ENCODE results near the gene FAM43A.
A peak's percentile ranks its signal among the peaks of the same experiment; 100 is the strongest.

FAM43A gene

GRCh38 chr3:194647747-194648146, 37.9 kb upstream of the FAM43A start:
- Histone ChIP-seq H3K27me3 (replicated peaks in 2 of 5; ENCODE audit: control insufficient read depth in 4 of 5, insufficient read depth in 5 of 5, low read length in 4 of 5) (no peaks in the 10 kb centered on the region), H3K9me3 (ENCODE audit: control extremely low read depth in 1 of 5, control insufficient read depth in 4 of 5, insufficient read depth in 2 of 5, low read depth in 1 of 5, low read length in 4 of 5) (no peaks in the 10 kb centered on the region), H3K36me3 (ENCODE audit: control insufficient read depth in 4 of 4, insufficient read depth in 4 of 4, low read length in 3 of 4) (peaks cover 43 to 84% (median 62%) of the 10 kb centered on the region in 4 experiments), H3K27ac (ENCODE audit: insufficient read depth in 1 of 2, low read depth in 1 of 2, low read length in 2 of 2, poor library complexity in 1 of 2, severe bottlenecking in 2 of 2) (no peak overlapping the region), H3K4me1 (ENCODE audit: control extremely low read depth in 1 of 4, control insufficient read depth in 4 of 4, insufficient read depth in 4 of 4, low read length in 3 of 4) (no peaks in the 10 kb centered on the region), H3K4me3 (ENCODE audit: control insufficient read depth in 1 of 7, extremely low read depth in 1 of 7, insufficient read depth in 4 of 7, low read depth in 2 of 7, low read length in 6 of 7) (no peak overlapping the region)
- CTCF ChIA-PET = interaction anchor here (1.3 to 3.0 kb wide), 5 partner anchors 8 to 35 kb away, joined by 3 to 13 read pairs (median 5); partner anchors contain the start of gene LSG1
- no CpG with 5 or more reads among the region's 3 CpGs for WGBS (ENCODE audit: insufficient coverage)
- POLR2A ChIA-PET = no interaction called here
- DNase-seq = no peak

- ChIA-PET CTCF (interaction anchor here (1.3 kb wide), 1 partner anchor 15 kb away, joined by 3 read pairs; no protein-coding TSS in a partner anchor), POLR2A (no interaction called here)
- H3K27ac ChIP-seq (ENCODE audit: insufficient read depth in 1 of 2, low read depth in 1 of 2, low read length in 2 of 2, poor library complexity in 1 of 2, severe bottlenecking in 2 of 2) = no peak overlapping the region
- H3K4me1 ChIP-seq (ENCODE audit: control extremely low read depth in 1 of 4, control insufficient read depth in 4 of 4, insufficient read depth in 4 of 4, low read length in 3 of 4) = peaks cover 5 to 16% (median 13%) of the 10 kb centered on the region in 4 experiments
- 98% methylated on average over 5 of the region's 5 CpGs for WGBS (ENCODE audit: insufficient coverage)
- peaks cover 31 to 71% (median 44%) of the 10 kb centered on the region in 4 experiments for H3K36me3 ChIP-seq (ENCODE audit: control insufficient read depth in 4 of 4, insufficient read depth in 4 of 4, low read length in 3 of 4)
- H3K9me3 ChIP-seq (ENCODE audit: control extremely low read depth in 1 of 5, control insufficient read depth in 4 of 5, insufficient read depth in 2 of 5, low read depth in 1 of 5, low read length in 4 of 5) = no peaks in the 10 kb centered on the region
- no peaks in the 10 kb centered on the region for H3K27me3 ChIP-seq (replicated peaks in 2 of 5; ENCODE audit: control insufficient read depth in 4 of 5, insufficient read depth in 5 of 5, low read length in 4 of 5)
- DNase-seq = no peak
- H3K4me3 ChIP-seq (ENCODE audit: control insufficient read depth in 1 of 7, extremely low read depth in 1 of 7, insufficient read depth in 4 of 7, low read depth in 2 of 7, low read length in 6 of 7) = no peak overlapping the region
Observed at GRCh38 chr3:194654443-194654842, 31.2 kb upstream of the FAM43A start.

GRCh38 chr3:194657439-194657838, 28.2 kb upstream of the FAM43A start:
- Histone ChIP-seq H3K9me3 (ENCODE audit: control extremely low read depth in 1 of 5, control insufficient read depth in 4 of 5, insufficient read depth in 2 of 5, low read depth in 1 of 5, low read length in 4 of 5) (no peaks in the 10 kb centered on the region), H3K27me3 (replicated peaks in 2 of 5; ENCODE audit: control insufficient read depth in 4 of 5, insufficient read depth in 5 of 5, low read length in 4 of 5) (no peaks in the 10 kb centered on the region), H3K4me1 (ENCODE audit: control extremely low read depth in 1 of 4, control insufficient read depth in 4 of 4, insufficient read depth in 4 of 4, low read length in 3 of 4) (peaks cover 21 to 44% (median 35%) of the 10 kb centered on the region in 4 experiments), H3K36me3 (ENCODE audit: control insufficient read depth in 4 of 4, insufficient read depth in 4 of 4, low read length in 3 of 4) (peaks cover 14 to 63% (median 27%) of the 10 kb centered on the region in 4 experiments), H3K27ac (ENCODE audit: insufficient read depth in 1 of 2, low read depth in 1 of 2, low read length in 2 of 2, poor library complexity in 1 of 2, severe bottlenecking in 2 of 2) (no peak overlapping the region), H3K4me3 (ENCODE audit: control insufficient read depth in 1 of 7, extremely low read depth in 1 of 7, insufficient read depth in 4 of 7, low read depth in 2 of 7, low read length in 6 of 7) (no peak overlapping the region)
- 81% methylated on average over 6 of the region's 7 CpGs for WGBS (ENCODE audit: insufficient coverage)
- no peak for DNase-seq
- CTCF ChIA-PET = interaction anchor here (0.6 to 7.4 kb wide), 2 partner anchors 14 to 180 kb away, joined by 4 to 43 read pairs; partner anchors contain the start of gene LSG1
- POLR2A ChIA-PET = no interaction called here

GRCh38 chr3:194658477-194659242, 27.0 kb upstream of the FAM43A start:
- peak overlapping the region in 1 of 7 experiments; percentile 14 for H3K4me3 ChIP-seq (ENCODE audit: control insufficient read depth in 1 of 7, extremely low read depth in 1 of 7, insufficient read depth in 4 of 7, low read depth in 2 of 7, low read length in 6 of 7)
- 69% methylated on average over 3 of the region's 5 CpGs for WGBS (ENCODE audit: insufficient coverage)
- DNase-seq = peak in 2 of 3 donors; percentile 14 to 26
- ChIA-PET POLR2A (no interaction called here), CTCF (interaction anchor here (7.4 kb wide), 1 partner anchor 13 kb away, joined by 43 read pairs; the partner anchor contains the start of gene LSG1)
- peaks cover 21 to 53% (median 39%) of the 10 kb centered on the region in 4 experiments for H3K4me1 ChIP-seq (ENCODE audit: control extremely low read depth in 1 of 4, control insufficient read depth in 4 of 4, insufficient read depth in 4 of 4, low read length in 3 of 4)
- no peaks in the 10 kb centered on the region for H3K27me3 ChIP-seq (replicated peaks in 2 of 5; ENCODE audit: control insufficient read depth in 4 of 5, insufficient read depth in 5 of 5, low read length in 4 of 5)
- H3K27ac ChIP-seq (ENCODE audit: insufficient read depth in 1 of 2, low read depth in 1 of 2, low read length in 2 of 2, poor library complexity in 1 of 2, severe bottlenecking in 2 of 2) = no peak overlapping the region
- H3K36me3 ChIP-seq (ENCODE audit: control insufficient read depth in 4 of 4, insufficient read depth in 4 of 4, low read length in 3 of 4) = peaks cover 13 to 56% (median 18%) of the 10 kb centered on the region in 4 experiments
- no peaks in the 10 kb centered on the region for H3K9me3 ChIP-seq (ENCODE audit: control extremely low read depth in 1 of 5, control insufficient read depth in 4 of 5, insufficient read depth in 2 of 5, low read depth in 1 of 5, low read length in 4 of 5)

- ChIA-PET POLR2A (no interaction called here), CTCF (interaction anchor here (0.6 to 7.4 kb wide), 3 partner anchors 11 to 21 kb away, joined by 3 to 43 read pairs (median 6); partner anchors contain the start of gene LSG1)
Observed at GRCh38 chr3:194659778-194660177, 25.9 kb upstream of the FAM43A start.

GRCh38 chr3:194661374-194661773, 24.3 kb upstream of the FAM43A start:
- ChIA-PET CTCF (interaction anchor here (0.7 to 7.4 kb wide), 8 partner anchors 10 to 317 kb away, joined by 3 to 43 read pairs (median 4); partner anchors contain the start of genes LSG1 and TMEM44), POLR2A (interaction anchor here (0.7 to 1.4 kb wide), 4 partner anchors 11 to 455 kb away, joined by 3 to 6 read pairs (median 4); partner anchors contain the start of genes LSG1 and TMEM44)
- Histone ChIP-seq H3K27me3 (replicated peaks in 2 of 5; ENCODE audit: control insufficient read depth in 4 of 5, insufficient read depth in 5 of 5, low read length in 4 of 5) (no peaks in the 10 kb centered on the region), H3K9me3 (ENCODE audit: control extremely low read depth in 1 of 5, control insufficient read depth in 4 of 5, insufficient read depth in 2 of 5, low read depth in 1 of 5, low read length in 4 of 5) (no peaks in the 10 kb centered on the region), H3K4me1 (ENCODE audit: control extremely low read depth in 1 of 4, control insufficient read depth in 4 of 4, insufficient read depth in 4 of 4, low read length in 3 of 4) (peaks cover 21 to 61% (median 47%) of the 10 kb centered on the region in 4 experiments), H3K27ac (ENCODE audit: insufficient read depth in 1 of 2, low read depth in 1 of 2, low read length in 2 of 2, poor library complexity in 1 of 2, severe bottlenecking in 2 of 2) (peak overlapping the region; percentile 34 to 69), H3K36me3 (ENCODE audit: control insufficient read depth in 4 of 4, insufficient read depth in 4 of 4, low read length in 3 of 4) (peaks cover 12 to 60% (median 20%) of the 10 kb centered on the region in 4 experiments), H3K4me3 (ENCODE audit: control insufficient read depth in 1 of 7, extremely low read depth in 1 of 7, insufficient read depth in 4 of 7, low read depth in 2 of 7, low read length in 6 of 7) (peak overlapping the region in 4 of 7 experiments; percentile 1 to 50 (median 45))
- peak; percentile 67 to 91 (median 81) for DNase-seq
- no CpG with 5 or more reads among the region's 3 CpGs for WGBS (ENCODE audit: insufficient coverage)

More at GRCh38 chr3:194659778-194660177, 25.9 kb upstream of the FAM43A start:
- H3K4me1 ChIP-seq (ENCODE audit: control extremely low read depth in 1 of 4, control insufficient read depth in 4 of 4, insufficient read depth in 4 of 4, low read length in 3 of 4) = peaks cover 21 to 57% (median 45%) of the 10 kb centered on the region in 4 experiments
- no peak for DNase-seq
- H3K4me3 ChIP-seq (ENCODE audit: control insufficient read depth in 1 of 7, extremely low read depth in 1 of 7, insufficient read depth in 4 of 7, low read depth in 2 of 7, low read length in 6 of 7) = no peak overlapping the region
- no peak overlapping the region for H3K27ac ChIP-seq (ENCODE audit: insufficient read depth in 1 of 2, low read depth in 1 of 2, low read length in 2 of 2, poor library complexity in 1 of 2, severe bottlenecking in 2 of 2)
- H3K9me3 ChIP-seq (ENCODE audit: control extremely low read depth in 1 of 5, control insufficient read depth in 4 of 5, insufficient read depth in 2 of 5, low read depth in 1 of 5, low read length in 4 of 5) = no peaks in the 10 kb centered on the region
- H3K27me3 ChIP-seq (replicated peaks in 2 of 5; ENCODE audit: control insufficient read depth in 4 of 5, insufficient read depth in 5 of 5, low read length in 4 of 5) = no peaks in the 10 kb centered on the region
- H3K36me3 ChIP-seq (ENCODE audit: control insufficient read depth in 4 of 4, insufficient read depth in 4 of 4, low read length in 3 of 4) = peaks cover 9 to 52% (median 17%) of the 10 kb centered on the region in 4 experiments
- WGBS (ENCODE audit: insufficient coverage) = 88% methylated on average over 3 of the region's 7 CpGs
